ENCODE results near the gene CDK16. TPM values are rescaled to one million over a fixed set of nuclear protein-coding genes. Genes with fewer than 3 reads are reported as not detected.

The CDK16 gene
- total RNA-seq, 2 experiments from 2014 or later: 62.7 to 78.9 TPM

GRCh38 chrX:47273011-47273730 is 54.7 kb downstream of the CDK16 start:
- Mint-ChIP-seq H3K27ac (no peak overlapping the region), H3K9me3 (ENCODE audit: low read depth) (no peaks in the 10 kb centered on the region), H3K4me3 (no peak overlapping the region), H3K4me1 (no peaks in the 10 kb centered on the region), H3K27me3 (no peaks in the 10 kb centered on the region), H3K36me3 (ENCODE audit: low read depth) (no peaks in the 10 kb centered on the region)
- ATAC-seq: no peak
- intact Hi-C loops (cut with DNase I, micrococcal nuclease): no loop called here
- ChIA-PET POLR2A (no interaction called here), CTCF (interaction anchor here (0.5 to 0.7 kb wide), 2 partner anchors 24 to 129 kb away, joined by 3 read pairs; no protein-coding TSS in a partner anchor)
- no peak for DNase-seq

- CTCF ChIA-PET: no interaction called here
- H3K27me3 Mint-ChIP-seq: no peaks in the 10 kb centered on the region
Measured at GRCh38 chrX:47278691-47279090, 60.2 kb downstream of the CDK16 start.

More at GRCh38 chrX:47278691-47279090, 60.2 kb downstream of the CDK16 start:
- Mint-ChIP-seq H3K9me3 (ENCODE audit: low read depth) (no peaks in the 10 kb centered on the region), H3K27ac (no peak overlapping the region), H3K4me3 (no peak overlapping the region), H3K36me3 (ENCODE audit: low read depth) (no peaks in the 10 kb centered on the region), H3K4me1 (no peaks in the 10 kb centered on the region)
- no peak for ATAC-seq
- intact Hi-C loops (cut with DNase I, micrococcal nuclease): no loop called here
- POLR2A ChIA-PET: no interaction called here
- DNase-seq: no peak

Other genes with a start within 250 kb of the CDK16 start
- not detected for gene RGN, start 140.2 kb upstream of the CDK16 start, total RNA-seq
- 10 to 100 TPM; 89.9 to 90.8 TPM for gene NDUFB11, start 74.0 kb upstream of the CDK16 start, total RNA-seq
- gene RBM10, start 73.5 kb upstream of the CDK16 start, total RNA-seq: 10 to 100 TPM; 63.8 to 72.1 TPM
- gene UBA1, start 24.9 kb upstream of the CDK16 start, total RNA-seq: 100 to 1,000 TPM; 224 to 249 TPM
- 10 to 100 TPM; 19.2 to 21.1 TPM for gene USP11, start 14.3 kb downstream of the CDK16 start, total RNA-seq
- gene ZNF157, start 151.9 kb downstream of the CDK16 start, total RNA-seq: under 1 TPM; 0.75 to 0.79 TPM